Activated naive CD4-positive, alpha-beta T cell treated with anti-CD3 and anti-CD28 coated beads, Interleukin-2, amount 50 U/mL, for 24 hours (primary cell): ENCODE measurements around the gene DYRK1A.
A peak's percentile ranks its signal among the peaks of the same experiment; 100 is the strongest.

Source experiments
- H3K27ac Mint-ChIP-seq: one replicate; pipeline ENCODE4 v1.8.0; 2021; ENCODE audit warnings: mild to moderate bottlenecking, mixed read lengths
- H3K27me3 Mint-ChIP-seq: one replicate; pipeline ENCODE4 v1.8.0; 2021; ENCODE audit warnings: mixed read lengths
- H3K36me3 Mint-ChIP-seq: one replicate; pipeline ENCODE4 v1.8.0; 2021; ENCODE audit warnings: mixed read lengths
- H3K4me1 Mint-ChIP-seq: one replicate; pipeline ENCODE4 v1.8.0; 2021; ENCODE audit warnings: mixed read lengths
- H3K4me3 Mint-ChIP-seq: one replicate; pipeline ENCODE4 v1.8.0; 2021; ENCODE audit warnings: mild to moderate bottlenecking, mixed read lengths
- H3K9me3 Mint-ChIP-seq: one replicate; pipeline ENCODE4 v1.8.0; 2021; ENCODE audit warnings: mixed read lengths

DYRK1A gene

GRCh38 chr21:37490084-37490483, 123.5 kb downstream of the DYRK1A start:
- no peaks in the 10 kb centered on the region for H3K9me3 Mint-ChIP-seq
- H3K4me3 Mint-ChIP-seq, result no peak overlapping the region
- no peak overlapping the region for H3K27ac Mint-ChIP-seq
- peaks cover 26% of the 10 kb centered on the region for H3K36me3 Mint-ChIP-seq
- no peaks in the 10 kb centered on the region for H3K27me3 Mint-ChIP-seq
- peaks cover 32% of the 10 kb centered on the region for H3K4me1 Mint-ChIP-seq

- no peak overlapping the region for H3K27ac Mint-ChIP-seq
- peaks cover 34% of the 10 kb centered on the region for H3K4me1 Mint-ChIP-seq
- no peaks in the 10 kb centered on the region for H3K9me3 Mint-ChIP-seq
- no peaks in the 10 kb centered on the region for H3K27me3 Mint-ChIP-seq
- peaks cover 14% of the 10 kb centered on the region for H3K36me3 Mint-ChIP-seq
- no peak overlapping the region for H3K4me3 Mint-ChIP-seq
Observed at GRCh38 chr21:37496972-37497371, 130.4 kb downstream of the DYRK1A start.

- H3K4me3 Mint-ChIP-seq, result no peak overlapping the region
- H3K27me3 Mint-ChIP-seq, result no peaks in the 10 kb centered on the region
- H3K36me3 Mint-ChIP-seq, result peaks cover 10% of the 10 kb centered on the region
- H3K27ac Mint-ChIP-seq, result peak overlapping the region; percentile 2
- peaks cover 42% of the 10 kb centered on the region for H3K4me1 Mint-ChIP-seq
- no peaks in the 10 kb centered on the region for H3K9me3 Mint-ChIP-seq
Observed at GRCh38 chr21:37498664-37499063, 132.1 kb downstream of the DYRK1A start.

- H3K27me3 Mint-ChIP-seq, result no peaks in the 10 kb centered on the region
- H3K36me3 Mint-ChIP-seq, result peaks cover 14% of the 10 kb centered on the region
- peak overlapping the region; percentile 89 for H3K27ac Mint-ChIP-seq
- peaks cover 42% of the 10 kb centered on the region for H3K4me1 Mint-ChIP-seq
- no peaks in the 10 kb centered on the region for H3K9me3 Mint-ChIP-seq
- no peak overlapping the region for H3K4me3 Mint-ChIP-seq
Observed at GRCh38 chr21:37502947-37503346, 136.4 kb downstream of the DYRK1A start.

GRCh38 chr21:37503848-37504467, 137.4 kb downstream of the DYRK1A start:
- H3K4me3 Mint-ChIP-seq, result peak overlapping the region; percentile 49
- H3K4me1 Mint-ChIP-seq, result peaks cover 34% of the 10 kb centered on the region
- H3K27me3 Mint-ChIP-seq, result no peaks in the 10 kb centered on the region
- H3K27ac Mint-ChIP-seq, result peak overlapping the region; percentile 94
- peaks cover 14% of the 10 kb centered on the region for H3K36me3 Mint-ChIP-seq
- no peaks in the 10 kb centered on the region for H3K9me3 Mint-ChIP-seq

GRCh38 chr21:37505963-37506362, 139.4 kb downstream of the DYRK1A start:
- Mint-ChIP-seq H3K4me3 (no peak overlapping the region), H3K27ac (no peak overlapping the region), H3K9me3 (no peaks in the 10 kb centered on the region), H3K4me1 (peaks cover 37% of the 10 kb centered on the region), H3K27me3 (no peaks in the 10 kb centered on the region), H3K36me3 (peaks cover 14% of the 10 kb centered on the region)

GRCh38 chr21:37507716-37508115, 141.1 kb downstream of the DYRK1A start:
- no peak overlapping the region for H3K4me3 Mint-ChIP-seq
- H3K27ac Mint-ChIP-seq, result no peak overlapping the region
- H3K4me1 Mint-ChIP-seq, result peaks cover 33% of the 10 kb centered on the region
- H3K27me3 Mint-ChIP-seq, result no peaks in the 10 kb centered on the region
- peaks cover 20% of the 10 kb centered on the region for H3K36me3 Mint-ChIP-seq
- no peaks in the 10 kb centered on the region for H3K9me3 Mint-ChIP-seq

GRCh38 chr21:37508341-37508740, 141.8 kb downstream of the DYRK1A start:
- H3K36me3 Mint-ChIP-seq, result peaks cover 16% of the 10 kb centered on the region
- H3K27me3 Mint-ChIP-seq, result no peaks in the 10 kb centered on the region
- H3K4me1 Mint-ChIP-seq, result peaks cover 27% of the 10 kb centered on the region
- no peak overlapping the region for H3K27ac Mint-ChIP-seq
- H3K9me3 Mint-ChIP-seq, result no peaks in the 10 kb centered on the region
- H3K4me3 Mint-ChIP-seq, result no peak overlapping the region

- Mint-ChIP-seq H3K4me1 (peaks cover 13% of the 10 kb centered on the region), H3K36me3 (peaks cover 16% of the 10 kb centered on the region), H3K27ac (peak overlapping the region; percentile 59), H3K4me3 (no peak overlapping the region), H3K27me3 (no peaks in the 10 kb centered on the region), H3K9me3 (no peaks in the 10 kb centered on the region)
Observed at GRCh38 chr21:37509802-37510393, 143.3 kb downstream of the DYRK1A start.

GRCh38 chr21:37511848-37512247, 145.3 kb downstream of the DYRK1A start:
- peak overlapping the region; percentile 1 for H3K27ac Mint-ChIP-seq

GRCh38 chr21:37513383-37513782, 146.8 kb downstream of the DYRK1A start:
- H3K36me3 Mint-ChIP-seq, result peaks cover 13% of the 10 kb centered on the region
- H3K27me3 Mint-ChIP-seq, result no peaks in the 10 kb centered on the region
- no peak overlapping the region for H3K27ac Mint-ChIP-seq
- no peaks in the 10 kb centered on the region for H3K9me3 Mint-ChIP-seq
- peaks cover 8% of the 10 kb centered on the region for H3K4me1 Mint-ChIP-seq
- H3K4me3 Mint-ChIP-seq, result no peak overlapping the region

More at GRCh38 chr21:37511848-37512247, 145.3 kb downstream of the DYRK1A start:
- Mint-ChIP-seq H3K4me3 (no peak overlapping the region), H3K4me1 (peaks cover 8% of the 10 kb centered on the region), H3K9me3 (no peaks in the 10 kb centered on the region), H3K36me3 (peaks cover 11% of the 10 kb centered on the region), H3K27me3 (no peaks in the 10 kb centered on the region)

GRCh38 chr21:37514038-37514667, 147.6 kb downstream of the DYRK1A start:
- peaks cover 13% of the 10 kb centered on the region for H3K36me3 Mint-ChIP-seq
- peak overlapping the region; percentile 83 for H3K27ac Mint-ChIP-seq
- no peak overlapping the region for H3K4me3 Mint-ChIP-seq

GRCh38 chr21:37516998-37517397, 150.4 kb downstream of the DYRK1A start:
- peaks cover 9% of the 10 kb centered on the region for H3K4me1 Mint-ChIP-seq
- H3K36me3 Mint-ChIP-seq, result peaks cover 7% of the 10 kb centered on the region
- no peak overlapping the region for H3K4me3 Mint-ChIP-seq
- H3K9me3 Mint-ChIP-seq, result no peaks in the 10 kb centered on the region
- no peak overlapping the region for H3K27ac Mint-ChIP-seq
- H3K27me3 Mint-ChIP-seq, result no peaks in the 10 kb centered on the region

More at GRCh38 chr21:37514038-37514667, 147.6 kb downstream of the DYRK1A start:
- no peaks in the 10 kb centered on the region for H3K9me3 Mint-ChIP-seq
- H3K4me1 Mint-ChIP-seq, result peaks cover 8% of the 10 kb centered on the region
- H3K27me3 Mint-ChIP-seq, result no peaks in the 10 kb centered on the region

GRCh38 chr21:37520801-37521200, 154.2 kb downstream of the DYRK1A start:
- H3K4me1 Mint-ChIP-seq, result peaks cover 4% of the 10 kb centered on the region
- H3K36me3 Mint-ChIP-seq, result peaks cover 2% of the 10 kb centered on the region

GRCh38 chr21:37521658-37522057, 155.1 kb downstream of the DYRK1A start:
- Mint-ChIP-seq H3K4me1 (peaks cover 4% of the 10 kb centered on the region), H3K9me3 (no peaks in the 10 kb centered on the region), H3K27ac (no peak overlapping the region), H3K4me3 (no peak overlapping the region), H3K27me3 (no peaks in the 10 kb centered on the region), H3K36me3 (peaks cover 2% of the 10 kb centered on the region)

More at GRCh38 chr21:37520801-37521200, 154.2 kb downstream of the DYRK1A start:
- Mint-ChIP-seq H3K4me3 (no peak overlapping the region), H3K27ac (no peak overlapping the region), H3K27me3 (no peaks in the 10 kb centered on the region), H3K9me3 (no peaks in the 10 kb centered on the region)

GRCh38 chr21:37522641-37523295, 156.2 kb downstream of the DYRK1A start:
- peaks cover 4% of the 10 kb centered on the region for H3K4me1 Mint-ChIP-seq
- no peaks in the 10 kb centered on the region for H3K27me3 Mint-ChIP-seq
- H3K9me3 Mint-ChIP-seq, result no peaks in the 10 kb centered on the region
- peaks cover 2% of the 10 kb centered on the region for H3K36me3 Mint-ChIP-seq
- H3K4me3 Mint-ChIP-seq, result no peak overlapping the region
- peak overlapping the region; percentile 82 for H3K27ac Mint-ChIP-seq
